HG03457 (cell line): Measurements from ENCODE around the gene KREMEN2.

Source experiments
- ATAC-seq: cut with Tn5 transposase; IDR thresholded peaks from one replicate; pipeline ENCODE4 v1.9.1; 2021; ENCODE audit warnings: moderate number of reproducible peaks; ENCODE audit not compliant: unreplicated experiment

Gene KREMEN2

GRCh38 chr16:3000540-3000939 is 36.5 kb downstream of the KREMEN2 start:
- ATAC-seq, result no peak

- ATAC-seq, result no peak
Observed at GRCh38 chr16:3001316-3001715, 37.2 kb downstream of the KREMEN2 start.

DNA sequence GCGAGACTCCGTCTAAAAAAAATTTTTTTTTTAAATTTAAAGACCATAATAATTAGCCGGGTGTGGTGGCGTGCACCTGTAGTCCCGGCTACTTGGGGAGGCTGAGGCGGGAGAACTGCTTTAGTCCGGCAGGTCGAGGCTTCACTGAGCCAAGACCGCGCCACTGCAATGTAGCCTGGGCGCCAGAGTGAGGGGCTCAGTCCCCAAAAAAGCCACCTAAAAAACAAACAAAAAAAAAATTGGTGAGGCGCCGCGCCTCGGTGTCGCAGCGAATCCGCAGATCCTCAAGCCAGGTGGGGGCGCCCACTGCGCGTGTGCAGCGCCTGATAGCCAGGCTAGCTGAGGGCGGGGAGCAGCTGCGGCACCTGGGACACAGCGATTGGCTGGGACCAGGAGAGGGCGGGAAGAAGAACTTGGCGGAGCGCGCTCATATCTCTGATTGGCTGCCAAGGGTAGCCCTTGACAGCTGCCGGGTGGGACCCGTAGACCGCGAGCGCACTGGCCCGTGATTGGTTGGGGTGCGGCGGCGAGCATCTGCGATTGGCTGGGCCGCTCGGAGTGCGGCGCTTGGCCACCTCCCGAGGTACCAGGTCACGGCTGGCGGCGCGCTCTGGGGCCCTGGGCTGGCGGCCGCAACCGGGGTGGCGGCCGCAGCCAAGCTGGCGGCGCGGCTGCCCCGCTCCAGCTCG is 39.7 kb downstream of the KREMEN2 start:
- ATAC-seq, result peak; percentile 83

GRCh38 chr16:3004319-3004718 is 40.2 kb downstream of the KREMEN2 start:
- ATAC-seq, result no peak

GRCh38 chr16:3004781-3005284 is 40.8 kb downstream of the KREMEN2 start:
- ATAC-seq, result no peak

DNA sequence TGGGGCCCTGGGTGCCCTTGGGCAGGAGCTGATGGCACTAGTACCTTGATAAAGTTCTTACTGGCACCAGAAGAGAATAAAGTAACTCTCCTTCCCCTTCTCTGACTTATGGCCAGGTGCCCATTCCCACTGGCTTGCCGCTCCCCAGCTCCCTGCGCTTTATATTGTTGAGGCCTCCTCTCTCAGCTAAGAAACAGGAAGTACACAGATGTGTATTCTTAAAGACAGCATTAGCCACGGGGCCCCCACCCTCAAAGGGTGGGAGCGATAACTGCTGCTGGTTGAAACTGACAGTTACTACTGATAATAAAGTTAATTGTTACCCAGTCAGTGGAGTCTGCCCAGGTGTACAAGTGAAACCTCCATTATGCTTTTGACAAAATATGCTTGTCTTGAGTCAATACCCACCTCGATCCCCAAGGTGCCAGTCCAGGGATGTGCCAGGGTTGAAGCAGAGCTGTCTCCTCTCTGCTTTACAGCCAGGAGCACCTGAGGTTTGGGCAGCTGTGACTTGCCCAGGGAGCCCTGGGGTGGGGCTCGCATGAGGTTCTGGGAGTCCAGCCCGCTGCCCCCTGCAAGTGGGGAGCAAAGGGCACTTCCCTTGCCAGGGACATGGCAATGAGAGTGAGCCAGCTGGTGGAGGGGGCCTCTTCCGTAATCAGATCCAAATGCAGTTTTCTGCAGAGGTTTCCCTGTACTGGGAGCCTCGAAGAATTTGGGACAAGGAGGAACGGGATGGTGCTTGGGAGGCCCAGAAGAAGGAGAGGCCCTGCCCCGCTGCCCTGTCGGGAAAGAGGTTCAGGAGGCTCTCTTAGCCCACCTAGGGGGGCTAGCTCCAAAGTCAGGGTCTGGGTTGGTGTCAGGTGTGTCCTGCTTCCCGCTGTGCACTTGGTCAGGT is 43.2 kb downstream of the KREMEN2 start:
- ATAC-seq, result no peak

DNA sequence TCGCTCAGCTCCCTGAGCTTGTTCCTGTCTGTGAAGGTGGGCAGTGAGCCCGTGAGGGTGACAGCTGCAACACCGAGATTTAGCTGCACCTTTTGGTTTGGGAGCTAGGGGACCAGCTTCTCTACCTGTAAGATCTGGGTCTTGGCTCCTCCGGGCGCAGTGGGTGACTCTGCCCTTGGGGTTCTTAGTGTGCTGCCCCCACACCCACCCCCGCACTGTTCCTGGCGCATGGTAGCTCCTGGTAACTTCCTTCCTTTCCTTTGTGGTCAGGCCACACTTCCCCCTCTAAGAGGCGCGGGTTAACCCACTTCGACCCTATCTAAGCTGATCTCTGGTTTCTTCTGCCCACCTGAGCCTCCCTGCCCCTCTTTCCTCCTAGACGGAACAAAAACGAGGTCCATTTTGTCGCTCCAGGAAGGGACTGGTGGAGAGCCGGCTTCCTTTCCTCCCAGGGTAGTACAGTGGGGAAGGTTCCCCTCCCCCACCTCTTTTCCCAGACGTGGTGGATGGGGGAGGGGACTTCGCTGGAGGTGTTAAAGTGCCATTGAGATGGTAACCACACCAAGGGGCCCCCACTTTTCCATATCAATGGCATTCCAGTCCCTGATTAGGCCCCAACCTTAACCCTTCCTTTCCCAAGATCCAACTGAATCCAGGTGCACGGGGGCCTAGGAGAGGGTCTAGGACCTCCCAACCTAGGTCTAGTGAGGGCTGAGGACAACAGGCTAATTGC is 44.0 kb downstream of the KREMEN2 start:
- no peak for ATAC-seq

DNA sequence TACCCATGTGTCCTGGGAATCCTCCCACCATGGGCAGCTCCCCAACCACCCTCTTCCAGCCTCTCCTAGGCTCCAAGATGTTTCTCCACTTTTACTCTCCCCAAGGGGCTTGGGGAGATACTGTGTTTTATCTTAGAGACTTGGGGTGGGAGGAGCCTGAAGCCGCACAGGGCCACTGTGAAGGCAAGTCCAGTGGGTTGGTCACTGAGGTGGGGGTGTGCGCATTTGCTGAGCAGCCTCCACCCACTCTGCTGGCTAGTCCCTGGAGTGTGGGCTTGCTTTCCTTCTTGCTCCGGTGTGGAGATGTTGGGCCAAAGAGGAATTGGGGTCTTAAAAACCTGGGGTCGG is 44.6 kb downstream of the KREMEN2 start:
- ATAC-seq, result no peak

- no peak for ATAC-seq
Observed at GRCh38 chr16:3009568-3010390, 45.7 kb downstream of the KREMEN2 start.

DNA sequence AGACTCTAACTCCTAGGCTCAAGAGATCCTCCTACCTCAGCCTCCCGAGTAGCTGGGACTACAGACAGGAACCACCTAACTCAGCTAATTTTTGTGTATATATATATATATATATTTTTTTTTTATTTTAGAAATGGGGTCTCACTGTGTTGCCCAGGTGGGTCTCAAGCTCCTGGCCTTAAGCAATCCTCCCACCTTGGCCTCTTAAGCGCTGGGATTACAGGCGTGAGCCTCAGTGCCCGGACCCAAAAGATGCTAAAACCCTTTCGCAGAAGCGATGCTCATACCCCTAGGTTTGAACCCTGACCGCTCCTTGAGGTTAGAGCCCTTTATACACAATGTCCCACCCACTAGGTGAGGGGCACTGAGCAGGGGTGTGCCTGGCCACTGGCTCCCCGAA is 46.4 kb downstream of the KREMEN2 start:
- ATAC-seq, result no peak

GRCh38 chr16:3012246-3012645 is 48.2 kb downstream of the KREMEN2 start:
- no peak for ATAC-seq

DNA sequence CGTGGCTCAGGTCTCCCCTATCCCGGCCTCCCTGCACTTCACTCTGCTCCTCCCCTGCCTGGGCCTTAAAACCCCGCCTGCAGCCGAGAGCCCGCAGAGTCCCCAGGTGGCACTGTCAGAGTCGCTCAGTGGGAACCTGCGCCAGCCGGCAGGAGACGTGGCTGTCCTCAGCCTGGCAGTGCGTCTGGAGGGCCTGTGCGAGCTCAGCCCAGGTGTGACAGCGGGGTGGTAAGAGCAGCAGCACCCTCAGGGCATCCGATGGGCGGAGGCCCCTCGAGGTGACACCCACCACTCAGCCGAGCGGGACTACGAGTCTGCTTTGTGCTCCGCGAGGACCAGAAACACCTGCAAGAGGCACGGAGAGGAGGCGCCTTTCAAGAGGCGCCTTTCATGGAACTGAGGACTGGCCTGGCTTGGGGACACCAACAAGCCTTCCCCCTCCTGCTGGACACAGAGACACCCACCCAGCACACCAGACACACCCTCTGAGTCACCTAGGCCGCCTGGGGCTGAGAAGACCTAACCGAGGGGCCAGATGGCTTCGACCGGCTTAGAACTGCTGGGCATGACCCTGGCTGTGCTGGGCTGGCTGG is 48.8 kb downstream of the KREMEN2 start, which contains the start of gene CLDN9:
Gene CLDN9, plus strand, starts transcription at position 96 of the 593 bp plus-strand sequence. Its CDS starts 440 bp downstream, at position 536.
- ATAC-seq, result no peak

GRCh38 chr16:3013491-3013951 is 49.4 kb downstream of the KREMEN2 start:
- ATAC-seq, result no peak

DNA sequence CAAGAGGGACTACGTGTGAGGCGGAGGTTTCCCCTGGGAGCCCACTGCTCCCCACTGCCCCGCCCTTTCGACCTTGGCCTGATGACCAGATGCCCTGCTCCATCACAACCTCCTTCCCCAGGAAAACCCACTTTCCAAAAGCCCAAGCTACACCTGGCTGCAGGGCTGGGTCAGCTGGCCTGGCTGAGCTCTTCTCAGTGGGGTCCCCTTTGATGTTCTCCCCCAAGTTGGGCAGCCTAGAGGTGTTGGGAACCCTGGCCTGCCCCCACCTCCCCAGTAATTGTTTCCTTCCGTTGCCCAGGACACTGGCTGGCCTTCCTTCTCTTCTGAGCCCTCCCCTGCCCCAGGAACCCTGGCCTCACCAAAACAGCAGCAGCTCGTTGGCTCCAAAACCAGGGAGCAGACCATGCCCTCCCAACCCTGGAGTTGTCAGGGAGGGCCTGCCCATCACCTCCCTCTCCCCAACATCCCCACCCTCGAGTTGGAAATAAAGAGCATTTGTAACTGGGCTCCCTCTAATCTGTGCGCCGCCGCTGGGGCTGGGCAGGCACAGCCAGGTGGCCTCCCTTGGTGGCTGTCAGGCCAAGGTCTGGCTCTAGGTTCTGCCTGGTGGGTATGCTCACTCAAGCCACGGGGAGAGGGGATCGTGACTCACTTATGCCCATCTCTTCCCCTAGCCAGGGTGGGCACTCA is 50.1 kb downstream of the KREMEN2 start:
- ATAC-seq, result no peak

DNA sequence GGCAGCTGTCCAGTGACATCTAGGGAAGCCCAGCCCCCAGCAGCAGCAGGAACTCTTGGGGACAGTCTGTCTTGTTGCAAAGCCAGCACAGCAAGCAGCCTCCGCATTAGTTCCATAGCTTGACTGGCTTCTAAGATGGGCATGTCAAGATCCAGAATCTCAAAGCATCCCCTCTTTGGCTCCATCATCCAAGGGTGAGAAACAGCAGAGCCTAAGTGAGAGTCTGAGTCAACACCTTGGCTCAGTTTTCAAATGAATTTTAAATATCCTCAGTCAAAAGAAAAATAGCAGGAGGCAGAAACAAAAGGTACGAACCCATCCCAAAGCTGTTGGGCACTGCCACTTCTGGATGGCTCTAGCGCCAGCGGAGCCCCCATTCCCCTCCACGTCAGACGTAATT is 50.9 kb downstream of the KREMEN2 start:
- no peak for ATAC-seq

GRCh38 chr16:3015865-3016521 is 51.9 kb downstream of the KREMEN2 start:
- ATAC-seq, result no peak

- no peak for ATAC-seq
Observed at GRCh38 chr16:3017344-3017743, 53.3 kb downstream of the KREMEN2 start.
